Measurements from ENCODE around the gene DOCK8.

DOCK8 gene

DNA sequence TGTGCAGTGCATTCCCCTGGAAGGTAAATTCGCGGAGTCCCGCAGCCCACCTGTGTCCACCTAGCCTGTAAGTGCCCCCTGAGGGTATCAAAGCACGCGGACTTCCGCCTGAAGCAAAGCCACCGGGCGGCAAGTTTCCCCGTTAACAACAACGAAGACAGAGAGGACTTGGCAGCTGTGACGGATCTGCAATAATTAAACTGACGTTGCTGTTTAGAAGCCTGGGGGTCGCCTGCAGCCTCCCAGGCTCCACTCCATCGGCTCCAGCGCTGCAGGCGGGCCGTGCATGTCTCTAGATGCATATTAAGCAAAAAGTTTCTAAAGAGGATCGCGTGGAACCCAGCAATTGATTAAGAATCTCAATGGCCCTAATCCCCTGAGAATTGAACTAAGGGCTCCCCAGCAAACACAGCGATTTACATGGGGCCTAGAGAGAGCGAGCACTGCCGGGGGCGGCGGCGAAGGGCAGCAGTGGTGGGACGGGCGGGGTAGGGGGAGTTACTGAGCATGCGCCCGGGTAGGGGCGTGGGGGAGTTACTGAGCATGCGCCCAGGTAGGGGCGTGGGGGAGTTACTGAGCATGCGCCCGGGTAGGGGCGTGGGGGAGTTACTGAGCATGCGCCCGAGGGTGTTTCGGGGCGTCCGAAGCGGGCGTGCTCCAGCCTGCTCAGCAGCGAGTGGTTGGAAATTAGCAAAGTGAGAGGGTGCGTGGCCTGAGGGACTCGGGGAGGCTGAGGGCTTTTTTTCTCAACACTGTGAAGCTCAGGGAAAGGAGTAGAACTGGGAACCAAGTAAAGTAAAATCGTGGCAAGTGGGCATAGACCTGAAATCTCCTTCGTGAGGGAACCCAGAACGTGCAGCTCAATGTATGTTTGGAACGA is 255.2 kb downstream of the DOCK8 start:
- peak; percentile 85 for DNase-seq

DNA sequence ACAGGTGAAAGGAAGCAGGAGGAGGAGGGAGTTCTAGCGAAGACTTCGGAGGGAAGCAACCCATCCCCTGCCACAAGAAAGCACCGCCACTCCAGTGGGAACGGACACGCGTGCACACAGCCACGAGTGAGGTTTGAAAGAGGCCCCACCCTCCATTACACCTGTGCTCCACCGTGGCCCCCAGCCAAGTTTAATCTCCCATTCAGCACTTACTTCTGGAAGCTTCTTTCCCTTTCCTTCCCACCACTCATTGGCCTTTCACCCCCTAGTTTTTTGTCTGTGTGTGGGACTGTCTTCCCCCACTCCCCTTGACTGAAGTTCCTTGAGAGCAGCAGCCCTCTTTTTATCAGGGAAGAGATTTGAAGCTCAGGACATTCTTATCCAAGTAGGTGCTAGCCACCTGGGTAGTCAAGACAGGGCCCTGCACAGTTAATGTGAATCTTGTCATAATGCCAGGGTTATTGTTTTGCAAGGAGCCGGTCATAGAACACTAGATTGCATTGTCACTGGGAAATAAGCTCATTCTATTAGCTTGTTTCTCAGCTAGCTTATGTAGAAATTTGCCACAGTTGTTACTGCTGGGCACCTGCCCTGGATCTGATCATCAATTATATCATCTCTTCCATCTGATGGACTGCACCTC is 256.0 kb downstream of the DOCK8 start:
- DNase-seq: no peak

DNA sequence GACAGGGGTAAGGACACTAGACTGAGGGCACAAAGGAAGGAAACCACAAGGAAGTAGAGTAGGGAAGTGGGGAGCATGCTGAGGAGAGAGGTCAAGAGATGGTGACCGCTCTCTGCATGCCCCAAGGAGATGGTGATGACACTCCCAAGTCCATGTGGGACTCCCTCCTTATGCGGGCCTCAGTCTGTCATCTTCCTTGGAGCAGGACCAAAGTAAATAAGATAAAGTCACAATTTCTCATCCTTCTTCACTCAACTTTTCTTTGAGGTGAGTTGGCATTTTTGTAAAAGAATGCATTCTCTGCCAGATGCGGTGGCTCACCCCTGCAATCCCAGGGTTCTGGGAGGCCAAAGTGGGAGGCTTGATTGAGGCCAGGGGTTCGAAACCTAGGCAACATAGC is 256.7 kb downstream of the DOCK8 start:
- no peak for DNase-seq

DNA sequence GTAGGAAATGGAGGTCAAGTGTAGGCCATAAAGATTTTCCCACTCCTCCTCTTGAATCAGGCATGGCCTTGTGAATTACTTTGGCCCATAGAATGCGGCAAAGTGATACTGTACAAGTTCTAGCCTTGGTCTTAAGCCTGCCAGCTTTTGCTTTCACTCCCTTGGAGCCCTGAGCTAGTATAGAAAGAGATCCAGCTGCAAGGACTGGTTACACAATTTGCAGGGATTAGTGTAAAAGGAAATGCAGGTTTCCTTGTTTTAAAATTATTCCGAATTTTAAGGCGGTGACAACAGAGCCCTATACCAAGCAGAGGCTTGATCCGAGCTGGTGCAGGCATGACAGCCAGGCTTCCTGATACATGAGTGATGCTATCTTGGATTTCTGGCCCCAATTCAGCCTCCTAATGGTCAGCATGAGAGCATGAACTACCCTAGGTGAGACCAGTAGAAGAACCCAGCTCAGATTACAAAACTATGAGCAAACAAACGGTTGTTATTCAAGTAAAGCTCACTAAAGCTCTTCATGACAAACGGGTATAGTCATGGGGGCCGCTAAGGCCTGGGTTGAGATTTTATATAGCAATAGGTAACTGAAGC is 257.9 kb downstream of the DOCK8 start:
- DNase-seq: no peak

DNA sequence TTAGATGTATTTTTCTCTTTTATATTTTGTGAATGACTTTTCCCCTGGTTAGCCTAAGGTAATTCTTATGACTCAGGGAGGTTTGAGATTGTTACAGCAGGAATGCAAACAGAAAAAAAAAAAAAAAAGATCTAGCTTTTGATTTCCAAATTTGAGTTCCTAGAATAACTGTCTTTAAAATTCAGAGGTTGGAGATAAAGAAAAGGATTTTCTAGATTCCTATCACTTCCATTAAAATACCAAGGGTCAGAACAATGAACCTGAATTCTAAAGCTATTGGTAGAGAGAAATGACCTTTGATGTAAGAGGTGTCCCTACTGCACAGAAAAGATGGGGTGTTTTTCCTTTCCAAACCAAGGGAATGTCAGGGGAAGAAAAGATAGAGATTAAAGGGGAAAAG is 262.5 kb downstream of the DOCK8 start:
- DNase-seq: no peak

DNA sequence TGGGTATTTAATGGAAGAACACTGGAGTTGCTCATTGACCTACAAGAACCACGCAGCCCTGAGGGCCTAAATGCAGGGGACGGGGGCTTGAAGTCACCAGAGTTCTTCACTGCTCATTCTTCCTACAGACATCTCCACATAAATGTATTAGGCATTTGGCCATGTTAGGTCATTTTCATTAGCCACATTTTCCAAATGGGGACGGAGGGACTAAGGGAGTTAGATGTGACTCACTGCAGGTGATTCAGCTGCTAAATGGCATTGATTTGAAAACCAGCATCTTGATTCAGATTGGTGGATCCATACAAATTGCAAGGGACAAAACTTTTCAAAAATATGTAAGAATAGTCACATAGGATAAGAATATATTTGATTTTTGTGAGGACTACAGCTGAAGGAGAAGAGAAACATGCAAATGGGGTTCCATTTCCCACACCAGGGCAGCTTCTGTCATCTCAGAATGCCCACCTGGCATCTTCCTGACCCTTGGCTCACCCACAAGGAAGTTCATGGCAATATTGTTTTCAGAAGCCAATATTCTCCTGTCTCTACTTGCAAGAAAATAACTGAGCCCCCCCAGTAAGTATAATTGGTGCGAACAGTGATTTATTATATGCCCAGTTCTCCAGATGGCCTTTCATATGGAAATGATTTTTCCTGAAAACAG is 264.8 kb downstream of the DOCK8 start:
- DNase-seq: no peak

DNA sequence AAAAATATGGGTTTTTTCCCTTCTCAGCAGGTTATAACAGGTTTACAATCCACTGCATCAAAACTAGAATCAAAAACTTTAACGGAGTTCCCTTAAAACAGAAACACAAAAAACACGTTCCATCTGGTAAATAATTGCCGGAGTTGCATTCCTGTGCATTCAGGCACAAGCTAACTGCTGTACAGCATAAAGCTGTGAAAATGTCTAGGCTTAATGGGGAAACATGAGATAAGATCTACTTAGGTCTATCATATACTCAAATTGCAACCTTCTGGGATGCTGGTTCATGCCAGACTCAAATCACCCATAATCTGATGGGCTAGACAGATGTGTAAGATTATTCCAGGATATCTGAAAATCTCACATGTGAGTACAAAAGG is 265.3 kb downstream of the DOCK8 start:
- no peak for DNase-seq

DNA sequence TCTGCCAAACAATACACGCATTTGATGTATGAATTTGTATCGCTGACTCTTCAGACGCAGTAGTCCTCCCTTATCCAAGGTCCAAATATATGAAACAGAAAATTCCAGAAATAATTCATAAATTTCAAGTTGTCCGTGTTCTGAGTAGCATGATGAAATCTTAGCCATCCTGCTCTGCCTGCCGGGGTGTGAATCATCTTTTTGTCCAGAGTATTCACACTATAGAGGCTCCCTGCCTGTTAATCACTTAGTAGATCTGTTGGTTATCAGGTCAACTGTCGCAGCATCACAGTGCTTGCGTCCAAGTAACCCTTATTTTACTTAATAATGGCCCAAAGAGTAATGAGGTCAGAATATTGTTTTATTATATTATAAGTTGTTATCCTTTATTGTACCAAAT is 268.1 kb downstream of the DOCK8 start:
- DNase-seq: no peak

DNA sequence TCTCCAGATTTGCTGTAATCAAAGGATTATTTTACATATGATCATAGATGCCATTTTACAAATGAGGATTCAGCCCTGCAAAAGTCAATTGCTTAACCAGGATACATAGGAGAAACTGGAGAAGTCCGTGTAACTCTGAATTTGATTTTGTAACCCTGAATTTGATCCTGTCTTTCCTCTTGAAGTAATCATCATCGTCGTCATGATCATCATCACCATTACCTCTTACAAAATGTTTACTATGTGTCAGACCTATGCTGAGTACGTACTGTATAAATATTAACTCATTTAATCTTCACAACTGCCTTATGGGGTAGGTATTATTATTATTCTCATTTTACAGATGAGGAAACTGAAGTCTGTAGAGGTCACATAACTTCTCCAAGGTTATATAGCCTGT is 271.5 kb downstream of the DOCK8 start:
- no peak for DNase-seq

DNA sequence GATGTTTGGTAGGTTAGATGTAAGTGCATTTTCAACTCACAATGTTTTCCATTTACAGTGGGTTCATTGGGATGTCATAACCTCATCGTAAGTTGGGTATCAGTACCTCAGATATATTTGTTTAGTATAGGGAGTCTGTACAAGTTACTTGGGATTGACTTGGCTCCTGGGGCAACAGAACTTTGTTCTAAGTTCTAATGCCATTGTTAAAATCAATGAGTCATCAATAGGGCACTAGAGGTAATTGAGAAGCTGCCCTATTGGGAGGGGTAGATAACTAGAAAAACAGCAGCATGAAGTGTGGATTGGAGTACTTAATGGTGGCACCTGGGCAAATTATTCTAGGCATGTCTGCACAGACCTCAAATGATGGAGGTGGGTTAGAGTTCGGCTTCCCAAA is 272.8 kb downstream of the DOCK8 start:
- no peak for DNase-seq

DNA sequence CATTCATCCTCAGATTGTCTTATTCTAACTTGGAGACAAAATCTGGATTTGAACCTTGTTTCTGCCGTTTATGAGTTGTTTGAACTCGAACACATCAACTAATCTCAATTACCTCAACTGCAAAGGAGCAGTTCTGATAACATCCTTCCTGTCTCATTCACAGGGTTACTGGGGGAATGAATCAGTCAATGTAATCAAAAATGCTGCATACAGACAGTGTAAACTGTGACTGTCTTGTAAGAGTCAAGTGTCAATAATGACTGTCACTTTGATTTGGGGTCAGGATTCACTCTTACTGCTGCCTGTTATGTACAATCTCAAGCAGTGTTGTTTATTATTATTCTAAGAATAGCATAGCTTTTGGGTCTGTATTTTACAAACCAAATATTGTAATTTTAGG is 273.8 kb downstream of the DOCK8 start:
- no peak for DNase-seq

DNA sequence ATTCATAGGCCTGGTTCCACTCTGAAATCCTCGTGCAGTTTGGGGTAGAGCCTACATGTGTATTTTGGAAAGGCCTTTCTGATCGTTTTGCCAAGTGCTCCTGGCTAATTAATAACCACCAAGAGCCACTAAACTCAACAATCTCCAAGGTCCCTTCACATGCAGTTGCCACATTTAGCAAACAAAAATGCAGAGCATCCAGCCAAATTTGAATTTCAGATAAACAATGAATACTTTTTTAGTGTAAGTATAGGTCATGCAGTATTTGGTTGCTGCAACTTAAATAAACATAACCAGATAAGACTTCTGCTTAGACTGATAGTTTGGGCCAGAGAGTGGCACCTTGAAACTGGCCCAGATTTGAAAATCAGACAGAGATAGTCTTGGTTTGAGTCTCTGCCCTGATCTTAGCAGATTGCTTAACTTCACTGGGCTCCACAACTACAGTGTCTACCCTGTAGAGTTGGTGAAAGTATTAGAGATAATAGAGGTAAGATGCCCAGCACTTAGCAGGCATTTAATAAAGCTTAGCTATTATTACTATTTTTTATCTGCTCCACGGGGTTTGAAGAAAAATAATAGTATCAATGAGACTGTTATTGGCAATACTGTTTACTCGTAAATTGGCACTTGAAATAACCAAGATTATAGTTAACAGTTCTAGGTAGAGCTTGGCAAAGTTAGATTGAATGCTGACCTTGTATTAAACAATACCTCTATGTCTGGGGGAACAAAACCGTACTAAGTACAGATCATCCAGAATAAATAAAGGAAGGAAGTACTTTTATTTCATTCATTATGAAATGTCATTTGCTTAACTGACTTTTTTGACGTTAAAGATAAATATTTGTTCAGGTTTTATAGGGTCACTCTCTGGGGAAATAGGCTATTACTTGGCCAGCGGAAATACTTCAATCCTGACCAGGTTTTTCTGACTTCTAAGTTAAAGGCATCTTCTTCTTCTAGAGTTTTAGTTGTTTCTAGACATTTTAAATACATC is 274.8 kb downstream of the DOCK8 start:
- no peak for DNase-seq

DNA sequence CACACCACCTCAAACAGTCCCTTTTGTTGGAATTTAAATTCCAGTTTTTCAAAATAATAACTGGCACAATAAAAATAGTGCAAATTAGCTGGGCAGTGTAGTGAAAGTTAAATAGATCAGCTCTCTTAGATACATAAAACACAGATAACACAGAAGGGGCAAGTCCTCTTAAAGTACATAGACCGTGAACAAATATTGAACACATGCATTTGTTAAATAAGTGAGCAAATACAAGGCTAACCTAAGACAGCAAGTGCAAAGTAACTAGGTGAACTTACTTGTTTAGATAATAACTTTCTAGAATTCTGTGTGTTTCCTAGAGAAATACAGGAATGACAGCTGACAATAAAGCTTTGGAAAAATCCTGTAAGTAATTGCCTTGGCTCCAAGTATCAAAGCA is 280.1 kb downstream of the DOCK8 start:
- DNase-seq: no peak

DNA sequence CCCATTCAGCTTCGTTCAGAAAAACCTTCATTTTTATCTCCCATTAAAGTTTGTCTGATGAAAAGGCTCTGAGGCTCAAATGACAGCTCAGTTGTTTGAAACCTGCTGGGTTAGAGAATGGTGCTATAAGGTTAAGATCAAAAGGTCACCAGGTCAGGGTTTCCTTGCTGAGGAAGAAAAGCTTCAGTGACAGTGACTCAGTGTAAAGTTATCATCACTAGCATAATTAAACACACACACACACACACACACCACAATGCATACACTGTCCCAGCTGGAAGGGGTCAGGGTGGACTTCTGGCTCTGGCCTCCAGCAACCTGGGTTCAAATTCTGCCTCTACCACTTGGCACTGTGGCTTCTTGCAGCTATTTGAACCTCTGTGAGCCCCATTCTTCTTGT is 281.1 kb downstream of the DOCK8 start:
- no peak for DNase-seq

DNA sequence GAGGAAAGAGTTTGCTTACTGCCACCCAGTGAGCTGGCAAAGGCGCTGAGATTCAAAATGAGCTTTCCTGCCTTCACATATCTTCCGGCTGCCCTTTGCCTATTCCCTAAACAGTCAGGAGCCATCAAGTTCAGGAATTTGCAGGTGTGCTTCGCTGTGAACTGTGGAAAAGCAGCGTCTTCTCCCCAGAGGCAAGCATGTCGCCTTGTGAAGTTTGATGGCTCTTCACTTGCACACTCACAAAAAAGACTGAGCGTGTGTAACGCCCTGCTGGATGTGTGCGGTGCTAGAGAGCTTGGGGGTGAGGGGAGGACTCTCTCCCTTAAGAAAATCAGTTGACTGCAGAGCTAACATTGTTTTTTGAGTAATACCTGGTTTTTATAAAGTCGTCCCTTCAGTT is 288.7 kb downstream of the DOCK8 start:
- DNase-seq: no peak

DNA sequence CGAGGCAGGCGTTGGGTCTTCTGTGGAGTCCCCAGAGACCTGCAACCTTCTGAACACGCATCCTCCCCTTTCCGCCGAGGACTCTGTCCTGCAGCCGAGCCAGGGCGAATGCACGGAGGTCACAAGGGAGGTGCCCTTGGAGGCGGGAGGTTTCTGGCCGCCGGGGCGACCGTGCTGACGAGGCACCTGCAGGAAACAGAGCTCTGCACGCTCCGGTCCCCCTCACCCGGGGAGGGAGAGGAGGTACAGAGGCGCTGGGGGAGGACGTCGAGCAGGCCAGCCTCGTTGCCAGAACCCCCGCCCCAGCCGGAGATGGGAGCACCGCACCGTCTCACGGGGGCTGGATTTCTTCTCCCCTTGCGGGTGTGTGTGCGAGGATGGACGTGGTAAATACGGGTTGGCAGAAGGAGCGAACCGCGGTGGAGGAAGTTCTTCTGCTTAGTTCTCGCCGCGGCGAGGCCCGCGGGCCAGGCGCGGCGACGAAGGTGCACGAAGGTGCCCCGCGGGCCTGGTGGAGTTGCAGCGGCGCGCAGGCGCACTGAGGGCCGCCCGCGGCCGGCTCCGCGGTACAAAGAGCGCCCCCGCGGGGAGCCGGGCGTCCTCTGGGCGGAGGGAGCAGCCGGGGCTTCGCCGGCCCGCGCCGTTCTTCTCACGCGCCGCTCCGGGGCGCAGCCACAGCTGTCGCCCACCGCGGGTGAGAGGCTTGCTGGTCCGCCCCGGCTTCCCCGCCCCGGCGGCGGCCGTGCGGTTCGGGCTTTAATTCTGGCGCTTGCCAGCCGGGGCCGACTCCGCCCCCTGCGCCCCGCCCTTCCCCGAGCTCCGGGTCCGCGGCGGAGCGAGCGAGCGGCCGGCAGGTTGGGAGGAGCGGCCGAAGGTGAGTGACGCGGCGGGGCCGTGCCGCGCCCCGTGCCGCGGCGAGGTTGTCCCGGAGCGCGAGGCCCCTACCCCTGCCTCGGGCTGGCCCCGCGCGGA is 289.5 kb downstream of the DOCK8 start, which contains the start of gene KANK1:
Gene KANK1, plus strand, starts transcription at position 815 of the 972 bp plus-strand sequence.
- DNase-seq: peak; percentile 82

DNA sequence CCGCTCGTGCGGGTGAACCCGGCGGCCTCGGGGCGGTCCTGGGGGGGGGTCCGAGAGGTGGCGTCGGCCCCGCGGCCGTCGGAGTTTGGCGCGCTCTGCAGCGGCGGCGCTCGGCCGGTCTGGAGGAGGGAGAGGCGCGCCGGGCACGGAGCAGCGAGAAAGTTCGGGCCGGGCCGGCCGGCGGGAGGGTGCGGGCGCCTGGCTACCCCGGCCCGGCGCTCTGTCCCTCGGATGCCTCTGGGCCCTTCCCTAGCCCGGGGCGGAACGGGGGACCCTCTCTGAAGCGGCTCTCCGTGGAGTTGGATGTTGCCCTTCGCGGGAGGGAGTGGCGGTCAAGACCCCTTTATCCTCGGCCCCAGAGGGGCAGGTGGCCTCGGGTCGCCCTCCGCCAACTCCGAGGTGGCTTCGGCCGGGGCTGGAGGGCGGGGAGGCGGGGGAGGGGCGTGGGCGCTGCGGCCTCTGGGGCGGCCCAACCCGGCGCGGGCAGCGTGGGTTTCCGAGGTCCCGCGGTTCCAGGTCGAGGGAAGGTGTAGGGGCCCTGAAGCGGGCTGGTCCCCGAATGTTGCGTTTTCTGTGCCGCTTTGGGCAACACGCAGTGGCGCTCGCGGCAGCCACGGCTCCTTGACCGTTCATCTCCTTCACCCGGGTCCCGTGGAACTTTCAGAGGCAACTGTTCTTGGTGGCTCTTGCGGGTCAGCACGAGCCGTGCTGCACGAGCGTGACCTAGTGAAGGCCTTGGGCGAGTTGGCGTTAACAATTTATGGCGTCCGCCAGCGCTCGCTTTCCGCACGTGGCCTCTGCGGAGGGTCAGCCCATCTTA is 290.5 kb downstream of the DOCK8 start:
- DNase-seq: peak; percentile 27

DNA sequence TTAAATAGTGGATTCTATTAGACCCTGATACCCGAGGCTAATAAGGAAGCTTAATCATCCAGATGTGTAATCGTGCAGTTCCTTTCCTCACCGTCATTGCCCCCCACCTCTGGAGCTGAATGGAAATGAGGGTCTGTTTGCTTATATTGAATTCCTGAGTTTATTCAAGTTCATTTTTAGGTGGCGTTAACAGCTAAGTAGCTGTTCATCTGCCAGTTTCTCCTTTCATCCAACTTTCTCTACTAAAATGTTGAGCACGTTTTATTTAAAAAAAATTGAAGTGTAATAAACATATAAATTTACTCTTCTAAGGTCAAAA is 291.0 kb downstream of the DOCK8 start:
- no peak for DNase-seq

DNA sequence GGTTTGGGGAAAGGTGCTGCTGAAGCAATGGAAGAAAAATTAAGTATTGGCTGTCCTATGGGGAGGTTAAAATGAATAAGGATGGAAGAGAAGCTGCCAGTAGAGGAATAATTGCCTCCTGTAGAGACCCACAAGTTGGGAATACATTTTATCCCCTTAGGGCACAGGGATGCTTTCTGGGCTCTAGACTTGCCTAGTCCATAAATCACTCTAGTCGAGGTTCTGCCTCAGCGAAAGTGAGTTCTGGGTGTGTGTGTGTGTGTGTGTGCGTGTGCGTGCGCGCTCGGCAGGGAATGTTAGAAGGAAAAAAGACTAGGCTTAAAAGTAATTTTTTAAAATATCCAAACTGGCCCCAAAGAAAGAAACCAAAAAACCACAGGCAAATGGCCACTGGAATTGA is 291.6 kb downstream of the DOCK8 start:
- no peak for DNase-seq

DNA sequence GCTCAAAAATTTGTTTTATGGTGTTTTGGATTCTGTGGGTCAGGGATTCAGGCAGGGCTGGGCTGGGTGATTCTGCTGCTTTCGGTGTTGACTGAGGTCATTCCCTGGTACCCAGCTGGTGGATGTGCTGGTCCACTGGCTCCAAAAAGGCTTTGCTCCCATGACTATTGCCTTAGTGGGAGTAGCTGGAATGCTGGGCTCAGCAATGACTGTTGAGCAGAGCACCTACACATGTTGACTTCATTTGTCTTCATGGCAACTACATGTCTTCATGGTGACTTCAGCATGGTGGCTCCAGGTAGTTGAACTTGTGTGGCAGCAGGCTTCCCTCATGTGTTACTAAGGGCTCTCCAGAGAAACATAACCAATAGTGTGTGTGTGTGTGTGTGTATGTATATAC is 297.2 kb downstream of the DOCK8 start:
- DNase-seq: no peak

Data from activated naive CD4-positive, alpha-beta T cell treated with anti-CD3 and anti-CD28 coated beads, Interleukin-2, amount 50 U/mL, for 16 hours (primary cell).